ENCODE data around the gene MSANTD1. TPM values are rescaled to one million over a fixed set of nuclear protein-coding genes. Genes with fewer than 3 reads are reported as not detected.
A peak's percentile ranks its signal among the peaks of the same experiment; 100 is the strongest.

MSANTD1 gene
- total and polyA plus RNA-seq, 2 donors (not counting 3 experiments of a cell fraction or from before 2014, with no cell fraction given) = 0.14 to 1.2 TPM

- ChIA-PET CTCF (interaction anchor here (0.6 to 1.1 kb wide), 2 partner anchors 138 to 235 kb away, joined by 3 read pairs; no protein-coding TSS in a partner anchor), POLR2A (no interaction called here)
- no peak overlapping the region for H2AFZ ChIP-seq (ENCODE audit: low read depth, low read length)
- DNase-seq (ENCODE audit: low read depth, low spot score) (no peak), FAIRE-seq (no peak)
- H3K9me3 ChIP-seq (replicated peaks; ENCODE audit: control insufficient read depth, insufficient read depth, low read length) = no peaks in the 10 kb centered on the region
- TF ChIP-seq EZH2 (IDR thresholded peaks at IDR 0.05; ENCODE audit: borderline replicate concordance, low read depth, low read length, severe bottlenecking) = no peak
- TF ChIP-seq POLR2AphosphoS5 (IDR thresholded peaks at IDR 0.05; ENCODE audit: insufficient read depth, low read depth, low read length) = peak; percentile 25
- no TSS peak for BruUV-seq (replicated peaks)
- intact Hi-C loops (cut with micrococcal nuclease) = loop anchor here (10.0 kb wide), 1 partner anchor 179 kb away; no protein-coding TSS in a partner anchor
- no peak overlapping the region for H3K4me3 ChIP-seq (replicated peaks in 1 of 3; ENCODE audit: insufficient read depth in 1 of 3, low read depth in 1 of 3, low read length in 3 of 3)
- no peaks in the 10 kb centered on the region for H3K9me1 ChIP-seq (replicated peaks; ENCODE audit: control insufficient read depth, extremely low read depth, insufficient read depth, low read length)
- no peak overlapping the region for H3K4me2 ChIP-seq (ENCODE audit: insufficient read depth, low read length)
- peaks cover 0 to 1% of the 10 kb centered on the region in 2 experiments for H3K36me3 ChIP-seq (ENCODE audit: control insufficient read depth in 2 of 2, extremely low read depth in 1 of 2, insufficient read depth in 2 of 2, low read length in 2 of 2)
- H3K27me3 ChIP-seq (ENCODE audit: control insufficient read depth in 2 of 2, insufficient read depth in 2 of 2, low read length in 2 of 2) = no peaks in the 10 kb centered on the region
- H3K27ac ChIP-seq (ENCODE audit: insufficient read depth, low read depth, low read length) = no peak overlapping the region
- dilution Hi-C loops (cut with MboI; ENCODE audit: extremely low pct_ligation_motif_present, low sequenced_read_pairs) = no loop called here
- no peaks in the 10 kb centered on the region for H4K20me1 ChIP-seq (replicated peaks; ENCODE audit: control insufficient read depth, extremely low read depth, insufficient read depth, low read length)
- no peaks in the 10 kb centered on the region for H3K79me2 ChIP-seq (ENCODE audit: control insufficient read depth, insufficient read depth, low read length)
- H3K9ac ChIP-seq (replicated peaks; ENCODE audit: extremely low read depth, insufficient read depth, low read length) = no peak overlapping the region
- no peaks in the 10 kb centered on the region for H3K4me1 ChIP-seq (ENCODE audit: control insufficient read depth, extremely low read depth, insufficient read depth, low read length)
These were observed 3.3 kb upstream of the MSANTD1 start for GRCh38 chr4:3245676-3246075.

- Histone ChIP-seq H2AFZ (ENCODE audit: low read depth, low read length) (no peak overlapping the region), H3K9me3 (replicated peaks; ENCODE audit: control insufficient read depth, insufficient read depth, low read length) (no peaks in the 10 kb centered on the region), H3K79me2 (ENCODE audit: control insufficient read depth, insufficient read depth, low read length) (no peaks in the 10 kb centered on the region), H3K36me3 (ENCODE audit: control insufficient read depth in 2 of 2, extremely low read depth in 1 of 2, insufficient read depth in 2 of 2, low read length in 2 of 2) (peaks cover 0 to 1% of the 10 kb centered on the region in 2 experiments), H3K27ac (ENCODE audit: insufficient read depth, low read depth, low read length) (no peak overlapping the region), H3K4me2 (ENCODE audit: insufficient read depth, low read length) (no peak overlapping the region), H3K9me1 (replicated peaks; ENCODE audit: control insufficient read depth, extremely low read depth, insufficient read depth, low read length) (no peaks in the 10 kb centered on the region), H3K27me3 (ENCODE audit: control insufficient read depth in 2 of 2, insufficient read depth in 2 of 2, low read length in 2 of 2) (no peaks in the 10 kb centered on the region), H4K20me1 (replicated peaks; ENCODE audit: control insufficient read depth, extremely low read depth, insufficient read depth, low read length) (no peaks in the 10 kb centered on the region), H3K9ac (replicated peaks; ENCODE audit: extremely low read depth, insufficient read depth, low read length) (no peak overlapping the region), H3K4me3 (replicated peaks in 1 of 3; ENCODE audit: insufficient read depth in 1 of 3, low read depth in 1 of 3, low read length in 3 of 3) (no peak overlapping the region), H3K4me1 (ENCODE audit: control insufficient read depth, extremely low read depth, insufficient read depth, low read length) (no peaks in the 10 kb centered on the region)
- TF ChIP-seq POLR2AphosphoS5 (IDR thresholded peaks at IDR 0.05; ENCODE audit: insufficient read depth, low read depth, low read length) = no peak
- TF ChIP-seq CTCF (IDR thresholded peaks at IDR 0.05; ENCODE audit: extremely low read depth in 1 of 2, insufficient read depth in 1 of 2, low read depth in 1 of 2, low read length in 2 of 2) = peak in 1 of 2 donors; percentile 5
- DNase-seq (ENCODE audit: low read depth, low spot score) = no peak
- FAIRE-seq = no peak
- no TSS peak for BruUV-seq (replicated peaks)
- ChIA-PET POLR2A (no interaction called here), CTCF (interaction anchor here (0.6 to 1.1 kb wide), 2 partner anchors 139 to 234 kb away, joined by 3 read pairs; no protein-coding TSS in a partner anchor)
- intact Hi-C loops (cut with micrococcal nuclease) (loop anchor here (10.0 kb wide), 1 partner anchor 178 kb away; no protein-coding TSS in a partner anchor), dilution Hi-C loops (cut with MboI; ENCODE audit: extremely low pct_ligation_motif_present, low sequenced_read_pairs) (no loop called here)
These were observed 2.2 kb upstream of the MSANTD1 start for GRCh38 chr4:3246458-3247398.
